CD4-positive, alpha-beta memory T cell (primary cell): ENCODE results near the gene GALNTL6. TPM values are rescaled to one million over a fixed set of nuclear protein-coding genes. Genes with fewer than 3 reads are reported as not detected.

Source experiments
- CTCF ChIA-PET: fragments of 350-600 bp; sonication (Branson Sonifier 250); formaldehyde crosslinking; loops from one replicate; lab custom pipeline; 2021; ENCODE audit warnings: inconsistent platforms; ENCODE audit not compliant: partially characterized antibody; lab: Charles Lee
- POLR2A ChIA-PET: fragments of 350-600 bp; sonication (Branson Sonifier 250); formaldehyde crosslinking; loops from one replicate; lab custom pipeline; 2021; ENCODE audit not compliant: partially characterized antibody; lab: Charles Lee
- DNase-seq, 5 donors: peaks; one replicate each; pipeline versions ENCODE4 v3.0.0 to v3.0.0-alpha.2; 2020 to 2022; ENCODE audit warnings: mixed read lengths in 1 of 5
- H3K27ac ChIP-seq: one replicate; pipeline ENCODE4 v1.7.0; 2013; ENCODE audit warnings: low read depth, low read length
- H3K27me3 ChIP-seq: 2 replicates; pipeline ENCODE4 v1.7.0; 2013; ENCODE audit warnings: mild to moderate bottlenecking, low read length, moderate library complexity; ENCODE audit not compliant: insufficient read depth
- H3K36me3 ChIP-seq: 2 replicates; pipeline ENCODE4 v1.7.0; 2013; ENCODE audit warnings: mild to moderate bottlenecking, low read length, moderate library complexity; ENCODE audit not compliant: insufficient read depth
- H3K4me1 ChIP-seq: 2 replicates; pipeline ENCODE4 v1.7.0; 2013; ENCODE audit warnings: mild to moderate bottlenecking, low read length, moderate library complexity; ENCODE audit not compliant: insufficient read depth
- H3K4me3 ChIP-seq, 2 donors: one replicate each; pipeline ENCODE4 v1.7.0; 2013; ENCODE audit warnings: low read length in 2 of 2, mild to moderate bottlenecking in 1 of 2
- H3K9me3 ChIP-seq, 2 donors: one replicate each; pipeline ENCODE4 v1.7.0; 2013; ENCODE audit warnings: low read length in 2 of 2, control low read depth in 1 of 2; ENCODE audit not compliant: control insufficient read depth in 1 of 2
- H3K27ac Mint-ChIP-seq, 7 donors: one replicate each; pipeline ENCODE4 v1.8.0; 2020 to 2021; ENCODE audit warnings: mixed read lengths in 7 of 7, mild to moderate bottlenecking in 6 of 7, inconsistent platforms in 3 of 7, moderate library complexity in 3 of 7
- H3K27me3 Mint-ChIP-seq, 2 donors: one replicate each; pipeline ENCODE4 v1.8.0; 2020 to 2021; ENCODE audit warnings: mixed read lengths in 2 of 2
- H3K36me3 Mint-ChIP-seq, 2 donors: one replicate each; pipeline ENCODE4 v1.8.0; 2020 to 2021; ENCODE audit warnings: mixed read lengths in 2 of 2, inconsistent platforms in 1 of 2, mild to moderate bottlenecking in 1 of 2
- H3K4me1 Mint-ChIP-seq, 4 donors: one replicate each; pipeline ENCODE4 v1.8.0; 2020 to 2021; ENCODE audit warnings: mixed read lengths in 4 of 4, mild to moderate bottlenecking in 1 of 4
- H3K4me3 Mint-ChIP-seq, 8 donors: one replicate each; pipeline ENCODE4 v1.8.0; 2020 to 2021; ENCODE audit warnings: mixed read lengths in 8 of 8, mild to moderate bottlenecking in 7 of 8, moderate library complexity in 6 of 8, inconsistent platforms in 3 of 8
- H3K9me3 Mint-ChIP-seq, 8 donors: one replicate each; pipeline ENCODE4 v1.8.0; 2020 to 2021; ENCODE audit warnings: mixed read lengths in 8 of 8, mild to moderate bottlenecking in 5 of 8, inconsistent platforms in 3 of 8, moderate library complexity in 1 of 8
- intact Hi-C: fragments of 100-400 bp; cut with micrococcal nuclease; formaldehyde crosslinking; loops from one replicate; pipeline ENCODE4 v1.15.1; 2023
- polyA plus RNA-seq, 2 donors: library from polyadenylated mRNA; unstranded; fragments of 300-500 nt; fragmentation: Illumina TruSeq; gene quantifications; one replicate each; pipeline ENCODE4 v1.2.3, GENCODE V29; 2021
- total RNA-seq, 2 experiments: library from RNA; stranded (reverse); gene quantifications; one replicate each; pipeline ENCODE4 v1.2.3, GENCODE V29; 2021

GALNTL6 gene
- total and polyA plus RNA-seq, 4 experiments from 2014 or later, result not detected

GRCh38 chr4:173073939-173074500 lies 1260.8 kb downstream of the GALNTL6 start:
- no peak overlapping the region for H3K27ac Mint-ChIP-seq
- H3K27me3 Mint-ChIP-seq, result peaks cover 8 to 12% of the 10 kb centered on the region in 2 donors
- no peak overlapping the region for H3K4me3 ChIP-seq
- peaks cover 1 to 8% of the 10 kb centered on the region in 2 donors for H3K36me3 Mint-ChIP-seq
- peaks cover 3 to 33% (median 21%) of the 10 kb centered on the region in 8 donors for H3K9me3 Mint-ChIP-seq
- H3K4me3 Mint-ChIP-seq, result no peak overlapping the region
- no peaks in the 10 kb centered on the region for H3K4me1 ChIP-seq
- H3K36me3 ChIP-seq, result no peaks in the 10 kb centered on the region
- H3K27me3 ChIP-seq, result no peaks in the 10 kb centered on the region
- DNase-seq, result no peak
- H3K4me1 Mint-ChIP-seq, result no peaks in the 10 kb centered on the region
- intact Hi-C loops, result no loop called here
- peaks cover 0 to 6% of the 10 kb centered on the region in 2 donors for H3K9me3 ChIP-seq
- no peak overlapping the region for H3K27ac ChIP-seq
- POLR2A ChIA-PET, result no interaction called here
- CTCF ChIA-PET, result no interaction called here

GRCh38 chr4:173074501-173074946 lies 1261.3 kb downstream of the GALNTL6 start:
- intact Hi-C loops, result no loop called here
- Mint-ChIP-seq H3K27ac (no peak overlapping the region), H3K36me3 (peaks cover 0 to 6% of the 10 kb centered on the region in 2 donors), H3K27me3 (peaks cover 8 to 12% of the 10 kb centered on the region in 2 donors), H3K4me3 (no peak overlapping the region), H3K4me1 (no peaks in the 10 kb centered on the region), H3K9me3 (peaks cover 2 to 31% (median 19%) of the 10 kb centered on the region in 8 donors)
- Histone ChIP-seq H3K27ac (no peak overlapping the region), H3K4me3 (no peak overlapping the region), H3K9me3 (peaks cover 0 to 6% of the 10 kb centered on the region in 2 donors), H3K4me1 (no peaks in the 10 kb centered on the region), H3K36me3 (no peaks in the 10 kb centered on the region), H3K27me3 (no peaks in the 10 kb centered on the region)
- no peak for DNase-seq
- CTCF ChIA-PET, result no interaction called here
- POLR2A ChIA-PET, result no interaction called here

GRCh38 chr4:173076903-173077634 lies 1263.9 kb downstream of the GALNTL6 start:
- Histone ChIP-seq H3K4me1 (no peaks in the 10 kb centered on the region), H3K27me3 (no peaks in the 10 kb centered on the region), H3K4me3 (no peak overlapping the region), H3K9me3 (no peaks in the 10 kb centered on the region), H3K27ac (no peak overlapping the region), H3K36me3 (no peaks in the 10 kb centered on the region)
- Mint-ChIP-seq H3K4me1 (no peaks in the 10 kb centered on the region), H3K36me3 (no peaks in the 10 kb centered on the region), H3K4me3 (no peak overlapping the region), H3K27ac (no peak overlapping the region), H3K27me3 (peaks cover 7 to 10% of the 10 kb centered on the region in 2 donors), H3K9me3 (peaks cover 0 to 21% (median 13%) of the 10 kb centered on the region in 8 donors)
- no peak for DNase-seq
- intact Hi-C loops, result no loop called here
- CTCF ChIA-PET, result no interaction called here
- POLR2A ChIA-PET, result no interaction called here

GRCh38 chr4:173088144-173088543 lies 1274.9 kb downstream of the GALNTL6 start:
- Histone ChIP-seq H3K36me3 (no peaks in the 10 kb centered on the region), H3K4me1 (no peaks in the 10 kb centered on the region), H3K27ac (no peak overlapping the region), H3K27me3 (no peaks in the 10 kb centered on the region), H3K4me3 (no peak overlapping the region), H3K9me3 (no peaks in the 10 kb centered on the region)
- Mint-ChIP-seq H3K36me3 (no peaks in the 10 kb centered on the region), H3K4me3 (no peak overlapping the region), H3K4me1 (no peaks in the 10 kb centered on the region), H3K9me3 (peaks cover 0 to 6% (median 0%) of the 10 kb centered on the region in 8 donors), H3K27me3 (peaks cover 14 to 15% of the 10 kb centered on the region in 2 donors), H3K27ac (no peak overlapping the region)
- ChIA-PET CTCF (no interaction called here), POLR2A (no interaction called here)
- no peak for DNase-seq
- intact Hi-C loops, result no loop called here
